ENCODE measurements around the gene INTS3.
"Not testable (repeated sequence)": the region's sequence is repeated elsewhere in the genome, so short reads cannot be mapped to it uniquely, and the experiment has no call there.

INTS3 gene

GRCh38 chr1:153763365-153764225, 35.7 kb downstream of the INTS3 start:
- no peak overlapping the region for H3K27ac ChIP-seq
- TF ChIP-seq CTCF (IDR thresholded peaks at IDR 0.05): no peak
- TF ChIP-seq ZFX (IDR thresholded peaks at IDR 0.05; ENCODE audit: borderline replicate concordance): no peak

GRCh38 chr1:153764310-153764709, 36.5 kb downstream of the INTS3 start:
- H3K27ac ChIP-seq: no peak overlapping the region

GRCh38 chr1:153766663-153767062, 38.8 kb downstream of the INTS3 start:
- not testable (repeated sequence) for H3K27ac ChIP-seq

More at GRCh38 chr1:153764310-153764709, 36.5 kb downstream of the INTS3 start:
- TF ChIP-seq ZFX (IDR thresholded peaks at IDR 0.05; ENCODE audit: borderline replicate concordance) (no peak), CTCF (IDR thresholded peaks at IDR 0.05) (no peak)

- peak overlapping the region; percentile 37 for H3K27ac ChIP-seq
- TF ChIP-seq CTCF (IDR thresholded peaks at IDR 0.05) (no peak), ZFX (IDR thresholded peaks at IDR 0.05; ENCODE audit: borderline replicate concordance) (no peak)
Measured at GRCh38 chr1:153767519-153767918, 39.7 kb downstream of the INTS3 start.

GRCh38 chr1:153768316-153769181, 40.7 kb downstream of the INTS3 start:
- peak overlapping the region; percentile 37 for H3K27ac ChIP-seq
- no peak for TF ChIP-seq ZFX (IDR thresholded peaks at IDR 0.05; ENCODE audit: borderline replicate concordance)
- no peak for TF ChIP-seq CTCF (IDR thresholded peaks at IDR 0.05)

GRCh38 chr1:153769221-153769620, 41.4 kb downstream of the INTS3 start:
- H3K27ac ChIP-seq: peak overlapping the region; percentile 37
- TF ChIP-seq ZFX (IDR thresholded peaks at IDR 0.05; ENCODE audit: borderline replicate concordance) (no peak), CTCF (IDR thresholded peaks at IDR 0.05) (no peak)

- H3K27ac ChIP-seq: no peak overlapping the region
- TF ChIP-seq CTCF (IDR thresholded peaks at IDR 0.05) (no peak), ZFX (IDR thresholded peaks at IDR 0.05; ENCODE audit: borderline replicate concordance) (no peak)
Measured at GRCh38 chr1:153770797-153771196, 42.9 kb downstream of the INTS3 start.

All from 22Rv1 (cell line).